ENCODE results near the gene HS3ST6. TPM values are rescaled to one million over a fixed set of nuclear protein-coding genes. Genes with fewer than 3 reads are reported as not detected.
"Not testable (repeated sequence)": the region's sequence is repeated elsewhere in the genome, so short reads cannot be mapped to it uniquely, and the experiment has no call there.

Gene HS3ST6
- total RNA-seq, 1 donor from 2014 or later, result not detected

DNA sequence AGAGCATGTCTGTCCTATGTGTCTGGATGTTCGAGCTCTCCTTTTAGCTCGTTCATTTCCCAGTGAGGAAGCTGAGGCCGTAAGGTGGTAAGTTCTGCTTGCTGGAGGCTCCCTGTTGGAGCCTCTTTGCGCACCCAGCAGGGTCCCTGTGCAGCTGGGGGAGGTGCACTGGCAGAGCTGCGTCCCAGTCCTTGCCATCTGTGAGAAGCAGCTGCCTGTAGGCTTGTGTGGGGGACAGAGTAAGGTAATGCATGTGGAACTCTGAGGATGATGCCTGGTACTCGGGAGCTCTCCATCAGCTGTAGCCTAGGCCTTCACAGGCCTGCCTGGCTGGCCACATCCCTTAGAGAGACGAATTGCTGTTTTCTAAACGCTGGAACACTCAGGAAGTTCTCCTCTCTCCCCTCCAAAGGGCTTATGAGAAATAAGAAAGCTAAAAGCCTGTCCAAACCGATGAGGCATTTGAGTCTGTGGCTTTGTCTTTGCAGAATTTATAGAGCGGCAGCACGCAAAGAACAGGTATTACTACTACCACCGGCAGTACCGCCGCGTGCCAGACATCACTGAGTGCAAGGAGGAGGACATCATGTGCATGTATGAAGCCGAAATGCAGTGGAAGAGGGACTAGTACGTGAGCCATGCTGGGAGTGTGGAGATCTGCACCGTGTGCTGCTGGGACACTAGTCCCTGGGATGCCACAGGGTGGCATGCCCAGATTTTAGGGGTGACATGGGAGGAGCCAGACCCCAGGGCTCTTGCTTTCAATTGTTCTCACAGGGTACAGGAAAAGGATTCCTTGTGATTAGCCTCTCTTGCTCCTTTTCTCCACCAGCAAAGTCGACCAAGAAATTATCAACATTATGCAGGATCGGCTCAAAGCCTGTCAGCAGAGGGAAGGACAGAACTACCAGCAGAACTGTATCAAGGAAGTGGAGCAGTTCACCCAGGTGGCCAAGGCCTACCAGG lies 42.7 kb upstream of the HS3ST6 start:
- Histone ChIP-seq H3K4me1 (ENCODE audit: control insufficient read depth in 3 of 3, insufficient read depth in 3 of 3, low read length in 3 of 3) (peaks cover 32 to 49% (median 37%) of the 10 kb centered on the region in 3 donors), H3K9ac (ENCODE audit: low read depth in 1 of 3, low read length in 3 of 3) (peak overlapping the region in 2 of 3 donors; percentile 95 to 98), H3K4me3 (ENCODE audit: low read length in 3 of 3) (peak overlapping the region; percentile 80 to 94 (median 92)), H3K36me3 (ENCODE audit: control insufficient read depth in 3 of 3, insufficient read depth in 3 of 3, low read length in 3 of 3) (peaks cover 26 to 33% (median 26%) of the 10 kb centered on the region in 3 donors), H3K27ac (ENCODE audit: low read depth, low read length) (no peak overlapping the region), H3K27me3 (ENCODE audit: control insufficient read depth in 3 of 3, insufficient read depth in 3 of 3, low read length in 3 of 3) (no peaks in the 10 kb centered on the region), H3K9me3 (ENCODE audit: control insufficient read depth in 3 of 3, low read length in 3 of 3) (no peaks in the 10 kb centered on the region)

DNA sequence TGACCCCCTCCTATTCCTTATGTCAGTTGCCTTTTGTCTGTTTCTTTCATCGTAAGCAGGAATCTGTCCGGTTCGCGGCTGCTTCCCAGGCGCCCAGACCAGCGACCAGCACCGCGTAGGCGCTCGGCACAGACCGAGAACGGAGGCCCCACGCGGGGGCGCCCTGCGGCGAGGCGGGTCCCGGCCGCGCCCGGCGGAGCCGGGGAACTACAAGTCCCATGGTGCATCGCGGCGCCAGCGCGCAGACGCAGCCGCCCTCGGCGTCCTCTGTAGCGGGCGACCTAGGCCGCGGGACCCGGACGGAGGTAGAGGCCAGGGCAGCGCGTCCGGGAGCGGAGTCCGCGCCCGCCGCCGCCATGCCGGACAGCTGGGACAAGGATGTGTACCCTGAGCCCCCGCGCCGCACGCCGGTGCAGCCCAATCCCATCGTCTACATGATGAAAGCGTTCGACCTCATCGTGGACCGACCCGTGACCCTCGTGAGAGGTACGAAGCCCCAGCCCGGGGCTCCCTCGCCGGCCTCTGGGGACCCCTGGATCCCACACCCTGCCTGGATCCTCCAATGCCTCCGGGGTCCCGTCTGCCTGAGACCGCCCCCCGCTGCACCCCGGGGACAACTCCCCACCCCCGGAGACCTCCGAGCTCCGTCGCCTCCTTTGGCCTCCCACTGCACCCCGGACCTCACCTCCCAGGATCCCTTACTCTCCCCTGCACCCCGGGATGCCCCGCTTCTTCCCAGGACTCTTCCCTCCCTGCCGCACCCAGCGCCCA lies 41.2 kb upstream of the HS3ST6 start, which contains the start of gene NDUFB10:
Gene NDUFB10, plus strand, starts transcription at position 270 of the 771 bp plus-strand sequence. Its CDS starts 87 bp downstream, at position 357.
- Histone ChIP-seq H3K27me3 (ENCODE audit: control insufficient read depth in 3 of 3, insufficient read depth in 3 of 3, low read length in 3 of 3) (no peaks in the 10 kb centered on the region), H3K27ac (ENCODE audit: low read depth, low read length) (peak within 1 kb of the TSS; percentile 82), H3K9ac (ENCODE audit: low read depth in 1 of 3, low read length in 3 of 3) (peak within 1 kb of the TSS; percentile 95 to 98 (median 96)), H3K4me1 (ENCODE audit: control insufficient read depth in 3 of 3, insufficient read depth in 3 of 3, low read length in 3 of 3) (peaks cover 30 to 48% (median 35%) of the 10 kb centered on the region in 3 donors), H3K36me3 (ENCODE audit: control insufficient read depth in 3 of 3, insufficient read depth in 3 of 3, low read length in 3 of 3) (peaks cover 26 to 31% (median 26%) of the 10 kb centered on the region in 3 donors), H3K4me3 (ENCODE audit: low read length in 3 of 3) (peak within 1 kb of the TSS; percentile 80 to 94 (median 92)), H3K9me3 (ENCODE audit: control insufficient read depth in 3 of 3, low read length in 3 of 3) (no peaks in the 10 kb centered on the region)

DNA sequence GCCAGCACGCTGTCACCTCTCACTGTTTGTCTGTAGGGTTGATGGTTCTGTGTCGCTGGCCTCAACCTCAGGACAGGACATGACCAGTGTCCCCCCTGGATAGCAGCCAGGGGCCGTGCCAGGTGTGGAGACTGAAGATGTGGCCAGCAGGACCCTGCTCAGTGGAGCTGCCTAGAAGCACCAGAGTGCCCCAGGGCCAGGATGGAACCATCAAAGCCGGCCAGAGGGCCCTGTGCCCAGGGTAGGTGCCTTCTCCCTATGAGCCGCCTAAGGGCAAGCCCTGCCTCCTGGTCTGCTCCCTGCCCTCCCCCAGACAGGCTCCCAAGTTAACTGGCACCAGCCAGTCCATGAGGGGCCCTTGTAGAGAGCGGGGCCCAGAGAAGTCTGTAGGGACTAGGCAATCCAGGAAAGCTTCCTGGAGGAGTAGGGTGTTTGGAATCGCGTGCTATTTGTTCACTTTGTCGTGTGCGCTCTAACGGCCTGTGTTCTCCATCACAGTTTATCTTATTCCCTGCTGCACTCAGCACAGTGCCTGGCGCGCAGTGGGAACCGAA lies 40.6 kb upstream of the HS3ST6 start:
- peak overlapping the region in 2 of 3 donors; percentile 69 to 98 for H3K9ac ChIP-seq (ENCODE audit: low read depth in 1 of 3, low read length in 3 of 3)
- H3K4me1 ChIP-seq (ENCODE audit: control insufficient read depth in 3 of 3, insufficient read depth in 3 of 3, low read length in 3 of 3), result peaks cover 31 to 49% (median 32%) of the 10 kb centered on the region in 3 donors
- H3K9me3 ChIP-seq (ENCODE audit: control insufficient read depth in 3 of 3, low read length in 3 of 3), result no peaks in the 10 kb centered on the region
- H3K4me3 ChIP-seq (ENCODE audit: low read length in 3 of 3), result peak overlapping the region; percentile 59 to 94 (median 63)
- H3K27ac ChIP-seq (ENCODE audit: low read depth, low read length), result peak overlapping the region; percentile 82
- H3K27me3 ChIP-seq (ENCODE audit: control insufficient read depth in 3 of 3, insufficient read depth in 3 of 3, low read length in 3 of 3), result no peaks in the 10 kb centered on the region
- H3K36me3 ChIP-seq (ENCODE audit: control insufficient read depth in 3 of 3, insufficient read depth in 3 of 3, low read length in 3 of 3), result peaks cover 24 to 30% (median 26%) of the 10 kb centered on the region in 3 donors

DNA sequence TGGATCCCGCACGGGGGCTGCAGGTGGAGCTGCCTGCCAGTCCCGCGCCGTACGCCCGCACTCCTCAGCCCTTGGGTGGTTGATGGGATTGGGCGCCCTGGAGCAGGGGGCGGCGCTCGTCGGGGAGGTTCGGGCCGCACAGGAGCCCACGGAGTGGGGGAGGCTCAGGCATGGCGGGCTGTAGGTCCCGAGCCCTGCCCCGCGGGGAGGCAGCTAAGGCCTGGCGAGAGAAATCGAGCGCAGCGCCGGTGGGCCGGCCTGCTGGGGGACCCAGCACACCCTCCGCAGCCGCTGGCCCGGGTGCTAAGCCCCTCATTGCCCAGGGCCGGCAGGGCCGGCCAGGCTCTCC lies 39.9 kb upstream of the HS3ST6 start:
- H3K27ac ChIP-seq (ENCODE audit: low read depth, low read length); H3K9me3 ChIP-seq (ENCODE audit: control insufficient read depth in 3 of 3, low read length in 3 of 3); H3K4me3 ChIP-seq (ENCODE audit: low read length in 3 of 3); H3K9ac ChIP-seq (ENCODE audit: low read depth in 1 of 3, low read length in 3 of 3); H3K27me3 ChIP-seq (ENCODE audit: control insufficient read depth in 3 of 3, insufficient read depth in 3 of 3, low read length in 3 of 3): not testable (repeated sequence)
- peaks cover 27 to 48% (median 31%) of the 10 kb centered on the region in 3 donors for H3K4me1 ChIP-seq (ENCODE audit: control insufficient read depth in 3 of 3, insufficient read depth in 3 of 3, low read length in 3 of 3)
- H3K36me3 ChIP-seq (ENCODE audit: control insufficient read depth in 3 of 3, insufficient read depth in 3 of 3, low read length in 3 of 3), result peaks cover 19 to 29% (median 24%) of the 10 kb centered on the region in 3 donors

DNA sequence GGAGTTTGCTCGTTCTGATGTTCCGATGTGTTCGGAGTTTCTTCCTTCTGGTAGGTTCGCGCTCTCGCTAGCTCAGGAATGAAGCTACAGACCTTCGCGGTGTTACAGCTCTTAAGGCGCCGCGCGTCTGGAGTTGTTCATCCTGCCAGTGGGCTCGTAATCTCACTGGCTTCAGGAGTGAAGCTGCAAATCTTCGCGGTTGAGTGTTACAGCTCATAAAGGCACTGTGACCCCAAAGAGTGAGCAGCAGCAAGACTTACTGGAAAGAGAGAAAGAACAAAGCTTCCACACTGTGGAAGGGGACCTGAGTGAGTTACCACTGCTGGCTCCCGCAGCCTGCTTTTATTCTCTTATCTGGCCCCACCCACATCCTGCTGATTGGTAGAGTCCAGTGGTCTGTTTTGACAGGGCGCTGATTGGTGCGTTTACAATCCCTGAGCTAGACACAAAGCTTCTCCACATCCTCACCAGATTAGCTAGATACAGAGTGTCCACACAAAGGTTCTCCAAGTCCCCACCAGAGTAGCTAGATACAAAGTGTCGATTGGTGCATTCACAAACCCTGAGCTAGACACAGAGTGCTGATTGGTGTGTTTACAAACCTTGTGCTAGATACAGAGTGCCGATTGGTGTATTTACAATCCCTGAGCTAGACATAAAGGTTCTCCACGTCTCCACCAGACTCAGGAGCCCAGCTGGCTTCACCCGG lies 39.4 kb upstream of the HS3ST6 start:
- not testable (repeated sequence) for H3K4me3 ChIP-seq (ENCODE audit: low read length in 3 of 3); H3K27me3 ChIP-seq (ENCODE audit: control insufficient read depth in 3 of 3, insufficient read depth in 3 of 3, low read length in 3 of 3); H3K27ac ChIP-seq (ENCODE audit: low read depth, low read length); H3K9me3 ChIP-seq (ENCODE audit: control insufficient read depth in 3 of 3, low read length in 3 of 3); H3K9ac ChIP-seq (ENCODE audit: low read depth in 1 of 3, low read length in 3 of 3)
- H3K4me1 ChIP-seq (ENCODE audit: control insufficient read depth in 3 of 3, insufficient read depth in 3 of 3, low read length in 3 of 3), result peaks cover 25 to 48% (median 29%) of the 10 kb centered on the region in 3 donors
- peaks cover 16 to 27% (median 22%) of the 10 kb centered on the region in 3 donors for H3K36me3 ChIP-seq (ENCODE audit: control insufficient read depth in 3 of 3, insufficient read depth in 3 of 3, low read length in 3 of 3)

DNA sequence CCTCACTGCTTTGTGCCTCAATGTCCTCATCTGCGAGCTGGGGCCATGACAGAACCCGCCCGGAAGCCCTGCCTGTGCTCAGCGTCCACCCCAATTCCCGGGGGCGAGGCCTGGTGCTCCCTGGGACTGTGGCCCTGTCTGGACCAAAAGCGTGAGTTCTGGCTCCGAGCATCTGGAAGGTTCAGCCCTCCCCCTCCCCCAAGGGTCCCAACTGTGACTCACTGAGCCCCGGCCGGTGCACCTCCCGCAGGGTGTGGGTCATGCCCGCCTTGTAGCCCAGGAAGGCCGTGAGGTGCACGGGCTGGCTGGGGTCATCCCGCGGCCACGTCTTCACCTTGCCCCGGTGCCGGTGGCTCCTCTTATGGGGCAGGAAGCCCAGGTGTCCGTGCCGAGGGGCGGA lies 35.5 kb upstream of the HS3ST6 start:
- Histone ChIP-seq H3K9ac (ENCODE audit: low read depth in 1 of 3, low read length in 3 of 3) (peak overlapping the region; percentile 91 to 98 (median 97)), H3K4me3 (ENCODE audit: low read length in 3 of 3) (peak overlapping the region; percentile 78 to 90 (median 88)), H3K9me3 (ENCODE audit: control insufficient read depth in 3 of 3, low read length in 3 of 3) (no peaks in the 10 kb centered on the region), H3K36me3 (ENCODE audit: control insufficient read depth in 3 of 3, insufficient read depth in 3 of 3, low read length in 3 of 3) (peaks cover 2 to 8% (median 5%) of the 10 kb centered on the region in 3 donors), H3K27ac (ENCODE audit: low read depth, low read length) (peak overlapping the region; percentile 97), H3K27me3 (ENCODE audit: control insufficient read depth in 3 of 3, insufficient read depth in 3 of 3, low read length in 3 of 3) (no peaks in the 10 kb centered on the region), H3K4me1 (ENCODE audit: control insufficient read depth in 3 of 3, insufficient read depth in 3 of 3, low read length in 3 of 3) (peaks cover 28 to 51% (median 36%) of the 10 kb centered on the region in 3 donors)

DNA sequence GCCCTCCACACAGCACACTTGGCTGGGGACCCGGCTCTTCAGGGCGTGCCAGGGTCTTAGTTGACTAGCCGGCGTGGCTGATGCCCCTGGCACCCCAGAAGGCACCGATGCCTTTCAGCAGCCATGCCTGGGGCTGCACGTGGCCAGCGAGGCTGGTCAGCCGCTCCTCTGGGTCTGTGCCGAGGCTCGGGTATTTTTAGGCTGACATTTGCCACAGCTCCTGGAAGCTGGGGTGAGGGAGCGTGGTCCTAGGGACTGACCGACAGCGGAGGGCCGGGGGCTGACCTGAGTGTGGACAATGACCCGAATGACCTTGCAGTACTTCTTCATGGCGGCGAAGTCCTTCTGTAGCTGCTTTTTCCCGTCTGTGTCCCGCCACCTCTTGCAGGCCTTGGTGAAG lies 32.3 kb upstream of the HS3ST6 start:
- peak overlapping the region; percentile 93 for H3K27ac ChIP-seq (ENCODE audit: low read depth, low read length)
- peaks cover 49 to 71% (median 59%) of the 10 kb centered on the region in 3 donors for H3K4me1 ChIP-seq (ENCODE audit: control insufficient read depth in 3 of 3, insufficient read depth in 3 of 3, low read length in 3 of 3)
- peak overlapping the region; percentile 59 to 83 (median 65) for H3K9ac ChIP-seq (ENCODE audit: low read depth in 1 of 3, low read length in 3 of 3)
- peak overlapping the region; percentile 44 to 54 (median 48) for H3K4me3 ChIP-seq (ENCODE audit: low read length in 3 of 3)
- no peaks in the 10 kb centered on the region for H3K9me3 ChIP-seq (ENCODE audit: control insufficient read depth in 3 of 3, low read length in 3 of 3)
- peaks cover 12 to 15% (median 13%) of the 10 kb centered on the region in 3 donors for H3K36me3 ChIP-seq (ENCODE audit: control insufficient read depth in 3 of 3, insufficient read depth in 3 of 3, low read length in 3 of 3)
- no peaks in the 10 kb centered on the region for H3K27me3 ChIP-seq (ENCODE audit: control insufficient read depth in 3 of 3, insufficient read depth in 3 of 3, low read length in 3 of 3)

DNA sequence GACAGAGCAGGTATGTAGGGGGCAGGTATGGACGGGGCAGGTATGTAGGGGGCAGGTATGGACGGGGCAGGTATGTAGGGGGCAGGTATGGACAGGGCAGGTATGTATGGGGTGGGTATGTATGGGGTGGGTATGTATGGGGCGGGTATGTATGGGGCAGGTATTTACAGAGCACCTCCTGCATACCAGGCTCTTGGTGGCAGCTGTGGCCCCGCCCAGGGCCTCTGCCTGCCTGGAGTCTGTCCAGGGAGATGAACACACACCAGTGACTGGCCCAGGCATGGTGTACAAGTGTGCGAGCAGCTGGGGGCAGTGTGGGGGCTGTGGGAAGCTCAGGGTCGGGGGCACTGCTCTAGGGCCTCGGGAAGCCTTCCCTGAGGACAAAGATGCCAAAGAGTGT lies 31.8 kb upstream of the HS3ST6 start:
- peak overlapping the region; percentile 93 for H3K27ac ChIP-seq (ENCODE audit: low read depth, low read length)
- peak overlapping the region; percentile 23 to 83 (median 61) for H3K9ac ChIP-seq (ENCODE audit: low read depth in 1 of 3, low read length in 3 of 3)
- H3K27me3 ChIP-seq (ENCODE audit: control insufficient read depth in 3 of 3, insufficient read depth in 3 of 3, low read length in 3 of 3), result no peaks in the 10 kb centered on the region
- H3K4me1 ChIP-seq (ENCODE audit: control insufficient read depth in 3 of 3, insufficient read depth in 3 of 3, low read length in 3 of 3), result peaks cover 53 to 76% (median 62%) of the 10 kb centered on the region in 3 donors
- H3K9me3 ChIP-seq (ENCODE audit: control insufficient read depth in 3 of 3, low read length in 3 of 3), result no peaks in the 10 kb centered on the region
- peaks cover 15 to 16% (median 15%) of the 10 kb centered on the region in 3 donors for H3K36me3 ChIP-seq (ENCODE audit: control insufficient read depth in 3 of 3, insufficient read depth in 3 of 3, low read length in 3 of 3)
- H3K4me3 ChIP-seq (ENCODE audit: low read length in 3 of 3), result peak overlapping the region in 2 of 3 donors; percentile 22 to 31

DNA sequence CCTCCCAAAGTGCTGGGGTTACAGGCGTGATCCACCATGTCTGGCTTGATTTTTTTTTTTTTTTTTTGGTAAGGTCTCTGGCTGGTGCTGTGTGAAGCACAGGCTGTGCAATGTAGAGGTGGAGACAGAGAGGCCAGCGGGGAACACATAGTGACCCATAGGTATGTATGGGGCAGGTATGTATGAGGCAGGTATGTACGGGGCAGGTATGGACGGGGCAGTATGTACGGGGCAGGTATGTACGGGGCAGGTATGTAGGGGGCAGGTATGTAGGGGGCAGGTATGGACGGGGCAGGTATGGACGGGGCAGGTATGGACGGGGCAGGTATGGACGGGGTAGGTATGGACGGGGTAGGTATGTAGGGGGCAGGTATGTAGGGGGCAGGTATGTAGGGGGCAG lies 31.3 kb upstream of the HS3ST6 start:
- Histone ChIP-seq H3K27ac (ENCODE audit: low read depth, low read length) (peak overlapping the region; percentile 93), H3K4me1 (ENCODE audit: control insufficient read depth in 3 of 3, insufficient read depth in 3 of 3, low read length in 3 of 3) (peaks cover 54 to 76% (median 63%) of the 10 kb centered on the region in 3 donors), H3K9me3 (ENCODE audit: control insufficient read depth in 3 of 3, low read length in 3 of 3) (no peaks in the 10 kb centered on the region)

More for the DNA sequence above, 31.3 kb upstream of the HS3ST6 start:
- Histone ChIP-seq H3K9ac (ENCODE audit: low read depth in 1 of 3, low read length in 3 of 3) (peak overlapping the region in 1 of 3 donors; percentile 83), H3K4me3 (ENCODE audit: low read length in 3 of 3) (no peak overlapping the region), H3K36me3 (ENCODE audit: control insufficient read depth in 3 of 3, insufficient read depth in 3 of 3, low read length in 3 of 3) (peaks cover 15 to 17% (median 15%) of the 10 kb centered on the region in 3 donors), H3K27me3 (ENCODE audit: control insufficient read depth in 3 of 3, insufficient read depth in 3 of 3, low read length in 3 of 3) (no peaks in the 10 kb centered on the region)
